Neural progenitor cell (in vitro differentiated cells): ENCODE measurements around the gene MAGEA8. TPM values are rescaled to one million over a fixed set of nuclear protein-coding genes. Genes with fewer than 3 reads are reported as not detected.

Source experiments
- DNase-seq: peaks from one replicate; pipeline ENCODE4 v3.0.0-alpha.2; 2016; ENCODE audit warnings: low spot score
- H2AFZ ChIP-seq: fragments of 200-600 bp; sonication (generic); replicated peaks from 2 replicates; pipeline ENCODE4 v1.6.1; 2016; ENCODE audit warnings: antibody characterized with exemption
- H3F3A ChIP-seq: fragments of 200-600 bp; sonication (generic); 2 replicates; pipeline ENCODE4 v1.6.1; 2016; ENCODE audit warnings: antibody characterized with exemption, low read depth
- H3K27ac ChIP-seq: fragments of 200-600 bp; sonication (generic); 2 replicates; pipeline ENCODE4 v1.5.1; 2016; ENCODE audit warnings: mild to moderate bottlenecking
- H3K27me3 ChIP-seq: fragments of 200-600 bp; sonication (generic); 2 replicates; pipeline ENCODE4 v1.6.1; 2016; ENCODE audit warnings: mild to moderate bottlenecking, moderate library complexity
- H3K36me3 ChIP-seq: fragments of 200-600 bp; sonication (generic); 2 replicates; pipeline ENCODE4 v1.5.1; 2016
- H3K4me1 ChIP-seq: fragments of 200-600 bp; sonication (generic); 2 replicates; pipeline ENCODE4 v1.6.1; 2016; ENCODE audit warnings: mixed run types
- H3K4me2 ChIP-seq: fragments of 200-600 bp; sonication (generic); 2 replicates; pipeline ENCODE4 v1.6.1; 2016
- H3K4me3 ChIP-seq: fragments of 200-600 bp; sonication (generic); 2 replicates; pipeline ENCODE4 v1.5.1; 2016
- H3K79me2 ChIP-seq: fragments of 200-600 bp; sonication (generic); 2 replicates; pipeline ENCODE4 v1.6.1; 2016; ENCODE audit warnings: low read depth
- H3K9ac ChIP-seq: fragments of 200-600 bp; sonication (generic); 2 replicates; pipeline ENCODE4 v1.6.1; 2016
- H3K9me3 ChIP-seq: fragments of 200-600 bp; sonication (generic); 2 replicates; pipeline ENCODE4 v1.5.1; 2016; ENCODE audit warnings: low read depth
- H4K20me1 ChIP-seq: fragments of 200-600 bp; sonication (generic); 2 replicates; pipeline ENCODE4 v1.6.1; 2016; ENCODE audit warnings: low read depth
- H3K27ac Mint-ChIP-seq: 3 replicates; pipeline ENCODE4 v1.8.0; 2021; ENCODE audit warnings: mixed read lengths
- H3K27me3 Mint-ChIP-seq: 2 replicates; pipeline ENCODE4 v1.8.0; 2022; ENCODE audit warnings: low read depth, mild to moderate bottlenecking, inconsistent platforms, moderate library complexity, mixed read lengths; ENCODE audit not compliant: insufficient read depth
- H3K36me3 Mint-ChIP-seq: 3 replicates; pipeline ENCODE4 v1.8.0; 2021; ENCODE audit warnings: mixed read lengths
- H3K4me1 Mint-ChIP-seq: 3 replicates; pipeline ENCODE4 v1.8.0; 2021; ENCODE audit warnings: mixed read lengths
- H3K4me3 Mint-ChIP-seq: 3 replicates; pipeline ENCODE4 v1.8.0; 2021; ENCODE audit warnings: mild to moderate bottlenecking, moderate library complexity, mixed read lengths
- H3K9me3 Mint-ChIP-seq: 3 replicates; pipeline ENCODE4 v1.8.0; 2020; ENCODE audit warnings: mixed read lengths
- CTCF ChIP-seq: fragments of 200-600 bp; sonication (generic); IDR thresholded peaks from 2 replicates; pipeline ENCODE4 v1.5.1; 2017; ENCODE audit warnings: antibody characterized with exemption, mild to moderate bottlenecking
- EZH2 ChIP-seq: fragments of 200-600 bp; sonication (generic); IDR thresholded peaks from 2 replicates; pipeline ENCODE4 v1.6.1; 2017; ENCODE audit warnings: antibody characterized with exemption, mild to moderate bottlenecking, moderate library complexity
- EZH2phosphoT487 ChIP-seq: fragments of 200-600 bp; sonication (generic); IDR thresholded peaks from 2 replicates; pipeline ENCODE4 v1.6.1; 2017; ENCODE audit warnings: antibody characterized with exemption
- total RNA-seq: library from RNA; depleted of rRNA; stranded (reverse); fragments of >200 nt; gene quantifications from 2 replicates; pipeline ENCODE4 v1.2.3, GENCODE V29; 2015; ENCODE audit warnings: low replicate concordance

MAGEA8 gene
- total RNA-seq, 1 donor from 2014 or later: not detected

DNA sequence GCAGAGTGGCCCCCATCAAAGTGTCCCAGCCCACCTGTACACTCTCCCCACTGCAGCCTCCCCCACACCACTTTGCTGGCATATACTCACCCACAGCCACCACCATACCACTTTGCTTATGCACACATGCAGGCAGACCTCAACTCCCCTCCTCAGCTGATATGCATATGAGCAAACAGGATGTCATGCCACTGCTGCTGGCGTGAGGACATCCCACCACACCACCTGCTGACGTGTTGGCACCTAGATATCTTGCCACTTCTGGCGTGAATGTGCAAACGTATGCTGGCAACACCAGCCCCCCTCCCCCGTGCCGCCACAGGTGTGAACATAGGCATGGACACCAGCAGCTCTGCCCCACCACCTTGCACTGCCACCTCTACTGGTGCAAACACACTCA lies 22.4 kb upstream of the MAGEA8 start:
- H3K4me1 Mint-ChIP-seq: no peaks in the 10 kb centered on the region
- Histone ChIP-seq H4K20me1 (no peaks in the 10 kb centered on the region), H3K4me2 (no peak overlapping the region), H3K27me3 (no peaks in the 10 kb centered on the region), H2AFZ (no peak overlapping the region), H3K4me1 (no peaks in the 10 kb centered on the region), H3K27ac (no peak overlapping the region), H3K9ac (no peak overlapping the region), H3F3A (no peaks in the 10 kb centered on the region), H3K4me3 (no peak overlapping the region), H3K79me2 (no peaks in the 10 kb centered on the region), H3K9me3 (no peaks in the 10 kb centered on the region), H3K36me3 (no peaks in the 10 kb centered on the region)
- H3K27ac Mint-ChIP-seq: no peak overlapping the region
- H3K4me3 Mint-ChIP-seq: no peak overlapping the region
- no peaks in the 10 kb centered on the region for H3K36me3 Mint-ChIP-seq
- H3K27me3 Mint-ChIP-seq: peaks cover 3% of the 10 kb centered on the region
- DNase-seq: no peak
- TF ChIP-seq EZH2 (no peak), CTCF (no peak), EZH2phosphoT487 (no peak)
- peaks cover 24% of the 10 kb centered on the region for H3K9me3 Mint-ChIP-seq

GRCh38 chrX:149860445-149860844 lies 20.5 kb upstream of the MAGEA8 start:
- Histone ChIP-seq H3F3A (no peaks in the 10 kb centered on the region), H3K27ac (no peak overlapping the region), H3K9me3 (no peaks in the 10 kb centered on the region), H4K20me1 (no peaks in the 10 kb centered on the region), H3K4me3 (no peak overlapping the region), H2AFZ (no peak overlapping the region), H3K9ac (no peak overlapping the region), H3K79me2 (no peaks in the 10 kb centered on the region), H3K4me1 (no peaks in the 10 kb centered on the region), H3K36me3 (no peaks in the 10 kb centered on the region), H3K27me3 (no peaks in the 10 kb centered on the region), H3K4me2 (no peak overlapping the region)
- Mint-ChIP-seq H3K4me1 (no peaks in the 10 kb centered on the region), H3K27me3 (peaks cover 3% of the 10 kb centered on the region), H3K27ac (no peak overlapping the region), H3K9me3 (peaks cover 24% of the 10 kb centered on the region), H3K36me3 (no peaks in the 10 kb centered on the region), H3K4me3 (no peak overlapping the region)
- no peak for TF ChIP-seq EZH2
- no peak for TF ChIP-seq EZH2phosphoT487
- TF ChIP-seq CTCF: no peak
- no peak for DNase-seq

GRCh38 chrX:149865390-149865789 lies 15.6 kb upstream of the MAGEA8 start:
- H3K4me1 ChIP-seq: no peaks in the 10 kb centered on the region
- Mint-ChIP-seq H3K4me1 (no peaks in the 10 kb centered on the region), H3K36me3 (no peaks in the 10 kb centered on the region), H3K27ac (no peak overlapping the region), H3K27me3 (no peaks in the 10 kb centered on the region), H3K9me3 (peaks cover 5% of the 10 kb centered on the region), H3K4me3 (no peak overlapping the region)
- H3K9ac ChIP-seq: no peak overlapping the region
- no peak overlapping the region for H3K4me2 ChIP-seq
- no peaks in the 10 kb centered on the region for H4K20me1 ChIP-seq
- no peak overlapping the region for H2AFZ ChIP-seq
- no peak for TF ChIP-seq CTCF
- TF ChIP-seq EZH2phosphoT487: no peak
- TF ChIP-seq EZH2: no peak
- H3K27me3 ChIP-seq: no peaks in the 10 kb centered on the region
- H3K36me3 ChIP-seq: no peaks in the 10 kb centered on the region
- DNase-seq: no peak
- H3K27ac ChIP-seq: no peak overlapping the region
- H3K4me3 ChIP-seq: no peak overlapping the region
- no peaks in the 10 kb centered on the region for H3K9me3 ChIP-seq
- H3K79me2 ChIP-seq: no peaks in the 10 kb centered on the region
- H3F3A ChIP-seq: no peaks in the 10 kb centered on the region

GRCh38 chrX:149867488-149867887 lies 13.5 kb upstream of the MAGEA8 start:
- H3K27me3 ChIP-seq: no peaks in the 10 kb centered on the region
- no peak overlapping the region for H3K27ac Mint-ChIP-seq
- TF ChIP-seq CTCF (no peak), EZH2phosphoT487 (no peak), EZH2 (no peak)
- H4K20me1 ChIP-seq: no peaks in the 10 kb centered on the region
- H3K9me3 Mint-ChIP-seq: no peaks in the 10 kb centered on the region
- H3K9ac ChIP-seq: no peak overlapping the region
- H3K27me3 Mint-ChIP-seq: no peaks in the 10 kb centered on the region
- H3K27ac ChIP-seq: no peak overlapping the region
- H3K4me3 ChIP-seq: no peak overlapping the region
- H3F3A ChIP-seq: no peaks in the 10 kb centered on the region
- H3K36me3 ChIP-seq: no peaks in the 10 kb centered on the region
- no peaks in the 10 kb centered on the region for H3K9me3 ChIP-seq
- H3K4me1 Mint-ChIP-seq: no peaks in the 10 kb centered on the region
- H2AFZ ChIP-seq: no peak overlapping the region
- H3K4me1 ChIP-seq: no peaks in the 10 kb centered on the region
- no peak overlapping the region for H3K4me2 ChIP-seq
- H3K4me3 Mint-ChIP-seq: no peak overlapping the region
- no peak for DNase-seq
- H3K79me2 ChIP-seq: no peaks in the 10 kb centered on the region
- H3K36me3 Mint-ChIP-seq: no peaks in the 10 kb centered on the region
